Esophagus muscularis mucosa (tissue), 4 donors: ENCODE measurements around the gene GAPVD1.

Experiments
- EP300 ChIP-seq: sonication (generic); formaldehyde crosslinking; IDR thresholded peaks from one replicate; pipeline ENCODE4 v1.6.1; 2017; ENCODE audit warnings: antibody characterized with exemption
- POLR2A ChIP-seq: fragments of 450-650 bp; IDR thresholded peaks from one replicate; pipeline ENCODE4 v1.6.1; 2017; ENCODE audit warnings: antibody characterized with exemption, moderate library complexity, mild to moderate bottlenecking, low read depth
- POLR2AphosphoS5 ChIP-seq, 2 donors: sonication (generic); formaldehyde crosslinking; IDR thresholded peaks; one replicate each; pipeline ENCODE4 v1.6.1; 2017; ENCODE audit warnings: antibody characterized with exemption in 2 of 2
- TF ChIP-seq, protein P1 (sequence below), 3 experiments: fragments of 200-600 bp in 2 of 3; fragments of 450-650 bp in 1 of 3; sonication (generic) in 2 of 3; IDR thresholded peaks; one replicate each; pipeline ENCODE4 v1.5.1; 2017 to 2019; ENCODE audit warnings: antibody characterized with exemption in 3 of 3, mild to moderate bottlenecking in 2 of 3, moderate library complexity in 1 of 3

DNA sequence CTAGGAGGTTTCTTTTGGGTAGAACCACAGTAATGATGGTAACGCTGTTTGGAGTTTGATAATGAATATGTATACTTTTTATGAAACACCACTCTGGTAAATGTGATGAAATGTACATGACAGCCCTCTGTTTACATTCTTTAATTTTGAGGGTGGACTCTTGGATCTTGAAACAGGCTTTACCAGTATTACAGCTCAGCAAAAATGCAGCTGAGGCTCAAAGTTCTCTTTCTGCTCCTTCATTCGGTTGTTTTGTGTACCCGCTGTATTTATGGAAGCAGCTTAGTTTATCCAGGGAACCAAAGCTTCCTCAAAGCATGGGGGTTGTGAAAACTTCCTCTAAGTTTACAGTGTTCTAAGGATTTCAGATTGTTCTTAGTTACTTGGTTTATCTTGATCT, 11.1 kb downstream of the GAPVD1 start:
- TF ChIP-seq EP300 (no peak), POLR2AphosphoS5 (IDR thresholded peaks at IDR 0.05) (no peak), POLR2A (no peak)
- TF ChIP-seq, protein P1, sequence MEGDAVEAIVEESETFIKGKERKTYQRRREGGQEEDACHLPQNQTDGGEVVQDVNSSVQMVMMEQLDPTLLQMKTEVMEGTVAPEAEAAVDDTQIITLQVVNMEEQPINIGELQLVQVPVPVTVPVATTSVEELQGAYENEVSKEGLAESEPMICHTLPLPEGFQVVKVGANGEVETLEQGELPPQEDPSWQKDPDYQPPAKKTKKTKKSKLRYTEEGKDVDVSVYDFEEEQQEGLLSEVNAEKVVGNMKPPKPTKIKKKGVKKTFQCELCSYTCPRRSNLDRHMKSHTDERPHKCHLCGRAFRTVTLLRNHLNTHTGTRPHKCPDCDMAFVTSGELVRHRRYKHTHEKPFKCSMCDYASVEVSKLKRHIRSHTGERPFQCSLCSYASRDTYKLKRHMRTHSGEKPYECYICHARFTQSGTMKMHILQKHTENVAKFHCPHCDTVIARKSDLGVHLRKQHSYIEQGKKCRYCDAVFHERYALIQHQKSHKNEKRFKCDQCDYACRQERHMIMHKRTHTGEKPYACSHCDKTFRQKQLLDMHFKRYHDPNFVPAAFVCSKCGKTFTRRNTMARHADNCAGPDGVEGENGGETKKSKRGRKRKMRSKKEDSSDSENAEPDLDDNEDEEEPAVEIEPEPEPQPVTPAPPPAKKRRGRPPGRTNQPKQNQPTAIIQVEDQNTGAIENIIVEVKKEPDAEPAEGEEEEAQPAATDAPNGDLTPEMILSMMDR (IDR thresholded peaks at IDR 0.05): no peak
